Kidney (tissue), 14 donors: Measurements from ENCODE around the gene RNF39. TPM values are rescaled to one million over a fixed set of nuclear protein-coding genes. Genes with fewer than 3 reads are reported as not detected.

ENCODE experiments used
- DNase-seq, 5 donors: peaks; one replicate each; pipeline ENCODE4 v3.0.0-alpha.2; 2013 to 2020
- FAIRE-seq: peaks from 2 replicates; lab custom pipeline; 2012; peaks lifted over from hg19 to GRCh38; lab: Jason Lieb, UNC
- H3K27ac ChIP-seq, 2 donors: one replicate each; pipeline ENCODE4 v1.7.0; 2013; ENCODE audit warnings: low read depth in 2 of 2, low read length in 2 of 2, inconsistent platforms in 1 of 2
- H3K27me3 ChIP-seq: one replicate; pipeline ENCODE4 v1.7.1; 2013; ENCODE audit warnings: low read length, inconsistent platforms; ENCODE audit not compliant: control insufficient read depth, insufficient read depth
- H3K36me3 ChIP-seq, 3 donors: one replicate each; pipeline versions ENCODE4 v1.7.0 to v1.7.1; 2013; ENCODE audit warnings: low read length in 3 of 3, control low read depth in 1 of 3, inconsistent platforms in 1 of 3; ENCODE audit not compliant: insufficient read depth in 3 of 3, control insufficient read depth in 2 of 3
- H3K4me1 ChIP-seq, 3 donors: one replicate each; pipeline versions ENCODE4 v1.7.0 to v1.7.1; 2013; ENCODE audit warnings: low read length in 3 of 3, inconsistent platforms in 1 of 3, low read depth in 1 of 3; ENCODE audit not compliant: control insufficient read depth in 2 of 3, insufficient read depth in 2 of 3
- H3K4me3 ChIP-seq, 3 donors: one replicate each; pipeline versions ENCODE4 v1.7.0 to v1.8.1; 2013; ENCODE audit warnings: low read length in 3 of 3, control low read depth in 1 of 3, inconsistent platforms in 1 of 3
- H3K9ac ChIP-seq, 3 donors: one replicate each; pipeline versions ENCODE4 v1.7.0 to v1.7.1; 2013; ENCODE audit warnings: low read length in 3 of 3, control low read depth in 1 of 3, inconsistent platforms in 1 of 3
- H3K9me3 ChIP-seq, 3 donors: one replicate each; pipeline versions ENCODE4 v1.7.0 to v1.7.1; 2013; ENCODE audit warnings: low read length in 3 of 3, control low read depth in 1 of 3, inconsistent platforms in 1 of 3; ENCODE audit not compliant: control insufficient read depth in 2 of 3, insufficient read depth in 1 of 3
- intact Hi-C: fragments of 100-400 bp; cut with DNase I; formaldehyde crosslinking; loops from one replicate; pipeline ENCODE4 v1.11.1; 2022
- polyA plus RNA-seq: library from polyadenylated mRNA; stranded (reverse); fragments of 350-450 nt; fragmentation: Illumina TruSeq; extraction: RNeasy Lipid Tissue Mini Kit (QIAGEN cat#74804); gene quantifications from one replicate; pipeline ENCODE4 v1.2.3, GENCODE V29; 2014; ENCODE audit warnings: low read depth, low replicate concordance; ENCODE audit not compliant: insufficient read depth
- total RNA-seq: library from RNA; stranded (reverse); fragmentation: NEBNext Ultra II Directional; extraction: Animal tissue kit (Norgen Biotek cat#: 25700); gene quantifications from one replicate; pipeline ENCODE4 v1.2.1, GENCODE V29; 2021
- TF ChIP-seq, protein P1 (sequence below): IDR thresholded peaks from 3 replicates; pipeline ENCODE4 v1.5.1; 2012; ENCODE audit warnings: mild to moderate bottlenecking, moderate library complexity, borderline replicate concordance; ENCODE audit not compliant: insufficient read depth; ENCODE audit errors: extremely low read depth
- donor health status: control.
- donor health status: control.
- donor health status: control.
- donor health status: control.
- donor health status: control.
- donor health status: DM: yes; HTN: yes; CAD: no.
- donor health status: Normal renal cell carcinoma (clear cell type).

The RNF39 gene
- total and polyA plus RNA-seq, 2 donors from 2014 or later, result 1.3 TPM; not detected in 1

DNA sequence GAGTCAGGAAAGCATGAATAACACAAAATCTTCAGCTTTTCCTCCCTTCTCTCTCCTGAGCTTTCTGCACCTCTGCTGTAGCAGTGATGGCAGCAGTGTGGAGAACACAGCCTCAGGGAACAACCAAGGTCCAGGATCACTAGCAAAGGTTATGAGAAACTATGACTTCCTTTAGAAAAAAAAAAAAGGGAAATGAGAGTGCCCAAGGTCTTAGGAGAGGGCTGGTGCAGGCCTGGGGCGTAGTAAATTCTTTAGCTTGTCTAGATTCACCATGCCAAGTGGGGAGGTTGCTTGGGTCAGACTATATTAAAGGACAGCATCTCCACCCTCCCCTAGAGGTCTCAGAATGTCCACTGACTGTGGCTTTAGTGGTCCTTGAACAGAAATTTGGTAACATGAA, 54.9 kb downstream of the RNF39 start:
- TF ChIP-seq, protein P1, sequence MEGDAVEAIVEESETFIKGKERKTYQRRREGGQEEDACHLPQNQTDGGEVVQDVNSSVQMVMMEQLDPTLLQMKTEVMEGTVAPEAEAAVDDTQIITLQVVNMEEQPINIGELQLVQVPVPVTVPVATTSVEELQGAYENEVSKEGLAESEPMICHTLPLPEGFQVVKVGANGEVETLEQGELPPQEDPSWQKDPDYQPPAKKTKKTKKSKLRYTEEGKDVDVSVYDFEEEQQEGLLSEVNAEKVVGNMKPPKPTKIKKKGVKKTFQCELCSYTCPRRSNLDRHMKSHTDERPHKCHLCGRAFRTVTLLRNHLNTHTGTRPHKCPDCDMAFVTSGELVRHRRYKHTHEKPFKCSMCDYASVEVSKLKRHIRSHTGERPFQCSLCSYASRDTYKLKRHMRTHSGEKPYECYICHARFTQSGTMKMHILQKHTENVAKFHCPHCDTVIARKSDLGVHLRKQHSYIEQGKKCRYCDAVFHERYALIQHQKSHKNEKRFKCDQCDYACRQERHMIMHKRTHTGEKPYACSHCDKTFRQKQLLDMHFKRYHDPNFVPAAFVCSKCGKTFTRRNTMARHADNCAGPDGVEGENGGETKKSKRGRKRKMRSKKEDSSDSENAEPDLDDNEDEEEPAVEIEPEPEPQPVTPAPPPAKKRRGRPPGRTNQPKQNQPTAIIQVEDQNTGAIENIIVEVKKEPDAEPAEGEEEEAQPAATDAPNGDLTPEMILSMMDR, result no peak
- DNase-seq, result no peak
- Histone ChIP-seq H3K9me3 (no peaks in the 10 kb centered on the region), H3K9ac (no peak overlapping the region), H3K4me1 (no peaks in the 10 kb centered on the region), H3K36me3 (peaks cover 0 to 8% (median 0%) of the 10 kb centered on the region in 3 donors), H3K27ac (no peak overlapping the region), H3K4me3 (no peak overlapping the region), H3K27me3 (no peaks in the 10 kb centered on the region)
- no peak for FAIRE-seq
- intact Hi-C loops, result no loop called here

Other genes with a start within 250 kb of the RNF39 start
- 0.35 TPM for gene HLA-G, start 247.9 kb downstream of the RNF39 start, total RNA-seq
- gene HLA-G, start 247.9 kb downstream of the RNF39 start, polyA plus RNA-seq, result 0.37 TPM
- gene HLA-A, start 133.2 kb downstream of the RNF39 start, total RNA-seq, result 695 TPM
- 1,143 TPM for gene HLA-A, start 133.2 kb downstream of the RNF39 start, polyA plus RNA-seq
- 23.3 TPM for gene POLR1H, start 14.5 kb downstream of the RNF39 start, total RNA-seq
- gene POLR1H, start 14.5 kb downstream of the RNF39 start, polyA plus RNA-seq, result 52.8 TPM
- 71.6 TPM for gene PPP1R11, start 8.6 kb downstream of the RNF39 start, total RNA-seq
- 78.3 TPM for gene PPP1R11, start 8.6 kb downstream of the RNF39 start, polyA plus RNA-seq
- gene TRIM31, start 37.3 kb upstream of the RNF39 start, total RNA-seq, result 0.22 TPM
- gene TRIM31, start 37.3 kb upstream of the RNF39 start, polyA plus RNA-seq, result 0.26 TPM
- gene TRIM40, start 60.4 kb upstream of the RNF39 start, total RNA-seq, result not detected
- gene TRIM40, start 60.4 kb upstream of the RNF39 start, polyA plus RNA-seq, result not detected
- 0.79 TPM for gene TRIM10, start 85.4 kb upstream of the RNF39 start, total RNA-seq
- 1.5 TPM for gene TRIM10, start 85.4 kb upstream of the RNF39 start, polyA plus RNA-seq
- gene TRIM15, start 87.8 kb upstream of the RNF39 start, total RNA-seq, result 2.2 TPM
- 7.1 TPM for gene TRIM15, start 87.8 kb upstream of the RNF39 start, polyA plus RNA-seq
- gene TRIM26, start 137.6 kb upstream of the RNF39 start, total RNA-seq, result 63.9 TPM
- 28.0 TPM for gene TRIM26, start 137.6 kb upstream of the RNF39 start, polyA plus RNA-seq